Nephron (organoid): ENCODE results near the gene VPS37D.
"Not testable (repeated sequence)": the region's sequence is repeated elsewhere in the genome, so short reads cannot be mapped to it uniquely, and the experiment has no call there.

Experiments used
- H3K27ac Mint-ChIP-seq, 3 experiments: 2 replicates each; pipeline ENCODE4 v1.8.0; 2020; ENCODE audit warnings: mixed read lengths in 3 of 3, mild to moderate bottlenecking in 2 of 3, moderate library complexity in 1 of 3
- H3K27me3 Mint-ChIP-seq: 2 replicates; pipeline ENCODE4 v1.8.0; 2021; ENCODE audit warnings: low read depth, mild to moderate bottlenecking, moderate library complexity, mixed read lengths
- H3K36me3 Mint-ChIP-seq: 2 replicates; pipeline ENCODE4 v1.8.0; 2020; ENCODE audit warnings: low read depth, mixed read lengths
- H3K4me1 Mint-ChIP-seq: 2 replicates; pipeline ENCODE4 v1.8.0; 2020; ENCODE audit warnings: mixed read lengths
- H3K4me3 Mint-ChIP-seq, 3 experiments: 2 replicates each; pipeline ENCODE4 v1.8.0; 2020; ENCODE audit warnings: mild to moderate bottlenecking in 3 of 3, mixed read lengths in 3 of 3, moderate library complexity in 2 of 3
- H3K9me3 Mint-ChIP-seq: 2 replicates; pipeline ENCODE4 v1.8.0; 2020; ENCODE audit warnings: mixed read lengths
- TF ChIP-seq, protein P1 (sequence below), 3 experiments: fragments of 200-600 bp; sonication (generic); IDR thresholded peaks; one replicate each; pipeline ENCODE4 v1.5.0; 2021; ENCODE audit warnings: antibody characterized with exemption in 3 of 3; ENCODE audit not compliant: unreplicated experiment in 3 of 3

VPS37D gene, protein sequence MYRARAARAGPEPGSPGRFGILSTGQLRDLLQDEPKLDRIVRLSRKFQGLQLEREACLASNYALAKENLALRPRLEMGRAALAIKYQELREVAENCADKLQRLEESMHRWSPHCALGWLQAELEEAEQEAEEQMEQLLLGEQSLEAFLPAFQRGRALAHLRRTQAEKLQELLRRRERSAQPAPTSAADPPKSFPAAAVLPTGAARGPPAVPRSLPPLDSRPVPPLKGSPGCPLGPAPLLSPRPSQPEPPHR

DNA sequence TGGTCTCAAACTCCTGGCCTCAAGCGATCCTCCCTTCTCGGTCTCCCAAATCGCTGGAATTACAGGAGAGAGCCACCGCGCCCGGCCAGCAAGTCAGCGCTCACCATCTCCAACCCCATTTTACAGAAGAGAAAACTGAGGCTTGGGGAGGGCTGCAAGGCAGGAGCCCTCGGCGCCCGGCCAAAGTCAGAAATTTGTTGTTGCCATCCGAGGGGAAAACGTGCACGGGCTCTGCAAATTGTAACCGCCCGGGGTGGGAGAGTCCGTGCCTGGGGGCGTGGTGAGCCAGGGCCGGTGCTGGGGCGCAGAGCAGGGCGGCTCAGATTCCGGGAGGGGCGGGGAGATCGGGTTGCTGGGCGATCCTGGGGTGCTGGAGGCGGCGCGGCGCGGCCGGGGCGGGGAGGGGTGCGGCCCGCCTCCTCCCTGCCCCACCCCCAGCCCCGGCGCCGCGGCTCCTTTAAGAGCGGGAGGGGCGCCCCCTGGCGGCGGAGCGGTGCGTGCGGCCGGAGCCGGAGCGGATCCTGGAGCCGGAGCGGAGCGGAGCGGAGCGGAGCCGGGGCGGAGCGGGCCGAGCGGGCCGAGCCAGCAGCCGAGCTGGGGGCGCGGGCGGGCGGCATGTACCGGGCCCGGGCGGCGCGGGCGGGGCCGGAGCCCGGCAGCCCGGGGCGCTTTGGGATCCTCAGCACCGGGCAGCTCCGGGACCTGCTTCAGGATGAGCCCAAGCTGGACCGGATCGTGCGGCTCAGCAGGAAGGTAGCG lies at the start of gene VPS37D:
Gene VPS37D, plus strand, starts transcription at position 488 of the 759 bp plus-strand sequence. Its CDS starts 128 bp downstream, at position 616.
- Mint-ChIP-seq H3K9me3 (peaks cover 8% of the 10 kb centered on the region), H3K4me1 (peaks cover 11% of the 10 kb centered on the region), H3K4me3 (peak within 1 kb of the TSS; percentile 94 to 95 (median 94)), H3K36me3 (peaks cover 7% of the 10 kb centered on the region), H3K27me3 (peaks cover 16% of the 10 kb centered on the region), H3K27ac (peak within 1 kb of the TSS; percentile 91 to 97 (median 96))
- TF ChIP-seq, protein P1, sequence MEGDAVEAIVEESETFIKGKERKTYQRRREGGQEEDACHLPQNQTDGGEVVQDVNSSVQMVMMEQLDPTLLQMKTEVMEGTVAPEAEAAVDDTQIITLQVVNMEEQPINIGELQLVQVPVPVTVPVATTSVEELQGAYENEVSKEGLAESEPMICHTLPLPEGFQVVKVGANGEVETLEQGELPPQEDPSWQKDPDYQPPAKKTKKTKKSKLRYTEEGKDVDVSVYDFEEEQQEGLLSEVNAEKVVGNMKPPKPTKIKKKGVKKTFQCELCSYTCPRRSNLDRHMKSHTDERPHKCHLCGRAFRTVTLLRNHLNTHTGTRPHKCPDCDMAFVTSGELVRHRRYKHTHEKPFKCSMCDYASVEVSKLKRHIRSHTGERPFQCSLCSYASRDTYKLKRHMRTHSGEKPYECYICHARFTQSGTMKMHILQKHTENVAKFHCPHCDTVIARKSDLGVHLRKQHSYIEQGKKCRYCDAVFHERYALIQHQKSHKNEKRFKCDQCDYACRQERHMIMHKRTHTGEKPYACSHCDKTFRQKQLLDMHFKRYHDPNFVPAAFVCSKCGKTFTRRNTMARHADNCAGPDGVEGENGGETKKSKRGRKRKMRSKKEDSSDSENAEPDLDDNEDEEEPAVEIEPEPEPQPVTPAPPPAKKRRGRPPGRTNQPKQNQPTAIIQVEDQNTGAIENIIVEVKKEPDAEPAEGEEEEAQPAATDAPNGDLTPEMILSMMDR (IDR thresholded peaks at IDR 0.05; ENCODE audit: unreplicated experiment in 3 of 3): peak; percentile 72 to 83 (median 78)

- Mint-ChIP-seq H3K27me3 (peaks cover 46% of the 10 kb centered on the region), H3K27ac (no peak overlapping the region), H3K4me3 (no peak overlapping the region), H3K4me1 (peaks cover 4% of the 10 kb centered on the region), H3K36me3 (no peaks in the 10 kb centered on the region), H3K9me3 (no peaks in the 10 kb centered on the region)
- TF ChIP-seq, protein P1 (IDR thresholded peaks at IDR 0.05; ENCODE audit: unreplicated experiment in 3 of 3): no peak
Measured at GRCh38 chr7:73618538-73618937, 49.1 kb upstream of the VPS37D start.

- not testable (repeated sequence) for H3K36me3 Mint-ChIP-seq, H3K27ac Mint-ChIP-seq, H3K4me3 Mint-ChIP-seq, H3K9me3 Mint-ChIP-seq, H3K4me1 Mint-ChIP-seq
- peaks cover 47% of the 10 kb centered on the region for H3K27me3 Mint-ChIP-seq
Measured at GRCh38 chr7:73619394-73619793, 48.2 kb upstream of the VPS37D start.

DNA sequence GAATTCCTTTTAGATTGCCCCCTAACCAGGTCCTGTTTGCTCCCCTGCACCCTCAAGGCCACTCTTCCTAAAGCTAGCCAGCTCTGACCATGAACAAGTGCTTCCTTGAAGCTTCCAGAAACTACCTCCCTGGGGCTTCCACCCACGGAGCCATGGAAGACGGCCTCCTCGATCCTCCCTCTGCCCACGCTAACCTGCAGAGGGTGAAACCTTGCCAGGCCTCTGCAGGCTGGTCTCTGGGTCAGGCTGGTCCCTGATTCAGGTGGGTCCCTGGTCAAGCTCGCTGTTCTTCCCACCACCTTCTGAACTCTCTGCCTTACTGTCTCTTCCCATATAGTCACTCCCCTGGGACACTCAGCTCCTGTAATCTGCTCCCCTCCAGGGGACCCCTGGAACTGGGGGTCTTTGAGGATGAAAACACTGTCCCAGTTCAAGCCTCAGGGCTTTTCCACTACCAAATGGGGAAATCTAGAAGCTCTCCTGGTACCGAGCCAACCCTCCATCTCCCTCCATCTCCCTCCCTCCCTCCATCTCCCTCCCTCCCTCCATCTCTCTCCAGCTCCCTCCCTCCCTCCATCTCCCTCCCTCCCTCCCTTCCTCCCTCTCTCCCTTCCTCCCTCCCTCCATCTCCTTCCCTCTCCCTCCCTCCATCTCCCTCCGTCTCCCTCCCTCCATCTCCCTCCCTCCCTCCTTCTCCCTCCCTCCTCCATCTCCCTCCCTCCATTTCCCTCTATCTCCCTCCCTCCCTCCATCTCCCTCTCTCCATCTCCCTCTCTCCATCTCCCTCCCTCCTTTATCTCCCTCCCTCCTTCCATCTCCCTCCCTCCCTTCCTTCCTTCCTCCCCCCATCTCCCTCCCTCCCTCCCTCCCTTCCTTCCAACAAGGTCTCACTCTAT lies 46.2 kb upstream of the VPS37D start:
- H3K27ac Mint-ChIP-seq: no peak overlapping the region
- TF ChIP-seq, protein P1 (IDR thresholded peaks at IDR 0.05; ENCODE audit: unreplicated experiment in 3 of 3): no peak
- no peaks in the 10 kb centered on the region for H3K36me3 Mint-ChIP-seq
- H3K27me3 Mint-ChIP-seq: peaks cover 65% of the 10 kb centered on the region
- no peak overlapping the region for H3K4me3 Mint-ChIP-seq
- H3K9me3 Mint-ChIP-seq: no peaks in the 10 kb centered on the region
- H3K4me1 Mint-ChIP-seq: no peaks in the 10 kb centered on the region

- TF ChIP-seq, protein P1 (IDR thresholded peaks at IDR 0.05; ENCODE audit: unreplicated experiment in 3 of 3): no peak
- Mint-ChIP-seq H3K36me3 (no peaks in the 10 kb centered on the region), H3K4me1 (no peaks in the 10 kb centered on the region), H3K27ac (no peak overlapping the region), H3K9me3 (no peaks in the 10 kb centered on the region), H3K4me3 (peak overlapping the region; percentile 22 to 81 (median 50)), H3K27me3 (peaks cover 76% of the 10 kb centered on the region)
Measured at GRCh38 chr7:73622527-73622908, 45.1 kb upstream of the VPS37D start.
